Adipocyte (in vitro differentiated cells): ENCODE measurements around the gene PBX1.

ENCODE experiments used
- DNase-seq: peaks from one replicate; pipeline ENCODE4 v3.0.0-alpha.2; 2015; ENCODE audit warnings: low read depth
- H3K27me3 ChIP-seq: replicated peaks from 2 replicates; pipeline ENCODE4 v1.7.0; 2013; ENCODE audit warnings: mild to moderate bottlenecking, low read length, moderate library complexity; ENCODE audit not compliant: control insufficient read depth, insufficient read depth
- H3K36me3 ChIP-seq: 2 replicates; pipeline ENCODE4 v1.7.0; 2013; ENCODE audit warnings: low read length, mild to moderate bottlenecking, moderate library complexity; ENCODE audit not compliant: control insufficient read depth, insufficient read depth, severe bottlenecking
- H3K4me1 ChIP-seq: 2 replicates; pipeline ENCODE4 v1.7.0; 2013; ENCODE audit warnings: mild to moderate bottlenecking, low read length, moderate library complexity; ENCODE audit not compliant: control insufficient read depth, insufficient read depth
- H3K4me3 ChIP-seq: 2 replicates; pipeline ENCODE4 v1.7.0; 2013; ENCODE audit warnings: mild to moderate bottlenecking, low read length, moderate library complexity
- H3K9ac ChIP-seq: 2 replicates; pipeline ENCODE4 v1.7.0; 2013; ENCODE audit warnings: mild to moderate bottlenecking, low read length, moderate library complexity
- H3K9me3 ChIP-seq: 2 replicates; pipeline ENCODE4 v1.7.0; 2013; ENCODE audit warnings: mild to moderate bottlenecking, low read length, moderate library complexity; ENCODE audit not compliant: control insufficient read depth

The PBX1 gene

GRCh38 chr1:164757625-164758024 lies 198.6 kb downstream of the PBX1 start:
- no peak overlapping the region for H3K4me3 ChIP-seq
- DNase-seq, result no peak
- H3K9me3 ChIP-seq, result peaks cover 3% of the 10 kb centered on the region
- H3K27me3 ChIP-seq, result no peaks in the 10 kb centered on the region
- H3K9ac ChIP-seq, result no peak overlapping the region
- H3K4me1 ChIP-seq, result peaks cover 41% of the 10 kb centered on the region
- no peaks in the 10 kb centered on the region for H3K36me3 ChIP-seq

- no peak for DNase-seq
- H3K9me3 ChIP-seq, result peaks cover 3% of the 10 kb centered on the region
- no peaks in the 10 kb centered on the region for H3K27me3 ChIP-seq
- no peak overlapping the region for H3K4me3 ChIP-seq
- H3K36me3 ChIP-seq, result no peaks in the 10 kb centered on the region
- H3K9ac ChIP-seq, result no peak overlapping the region
- peaks cover 25% of the 10 kb centered on the region for H3K4me1 ChIP-seq
Measured at GRCh38 chr1:164759144-164759920, 200.3 kb downstream of the PBX1 start.

GRCh38 chr1:164759979-164760469 lies 201.0 kb downstream of the PBX1 start:
- Histone ChIP-seq H3K36me3 (no peaks in the 10 kb centered on the region), H3K9me3 (peaks cover 3% of the 10 kb centered on the region), H3K9ac (no peak overlapping the region)

GRCh38 chr1:164760569-164760968 lies 201.6 kb downstream of the PBX1 start:
- peak overlapping the region; percentile 33 for H3K9ac ChIP-seq
- peaks cover 3% of the 10 kb centered on the region for H3K9me3 ChIP-seq
- DNase-seq, result no peak
- H3K4me1 ChIP-seq, result peaks cover 27% of the 10 kb centered on the region
- H3K36me3 ChIP-seq, result no peaks in the 10 kb centered on the region
- peak overlapping the region; percentile 42 for H3K4me3 ChIP-seq
- H3K27me3 ChIP-seq, result no peaks in the 10 kb centered on the region

More at GRCh38 chr1:164759979-164760469, 201.0 kb downstream of the PBX1 start:
- DNase-seq, result no peak
- Histone ChIP-seq H3K4me1 (peaks cover 25% of the 10 kb centered on the region), H3K4me3 (no peak overlapping the region), H3K27me3 (no peaks in the 10 kb centered on the region)

- Histone ChIP-seq H3K4me1 (peaks cover 30% of the 10 kb centered on the region), H3K9me3 (peaks cover 3% of the 10 kb centered on the region), H3K9ac (peak overlapping the region; percentile 33), H3K27me3 (no peaks in the 10 kb centered on the region), H3K4me3 (peak overlapping the region; percentile 42), H3K36me3 (no peaks in the 10 kb centered on the region)
- no peak for DNase-seq
Measured at GRCh38 chr1:164761009-164761408, 202.0 kb downstream of the PBX1 start.

GRCh38 chr1:164763098-164763497 lies 204.1 kb downstream of the PBX1 start:
- H3K36me3 ChIP-seq, result no peaks in the 10 kb centered on the region

GRCh38 chr1:164764333-164764732 lies 205.3 kb downstream of the PBX1 start:
- peaks cover 62% of the 10 kb centered on the region for H3K4me1 ChIP-seq
- H3K36me3 ChIP-seq, result no peaks in the 10 kb centered on the region
- no peak overlapping the region for H3K9ac ChIP-seq
- no peak for DNase-seq
- no peaks in the 10 kb centered on the region for H3K27me3 ChIP-seq
- no peaks in the 10 kb centered on the region for H3K9me3 ChIP-seq
- H3K4me3 ChIP-seq, result no peak overlapping the region

More at GRCh38 chr1:164763098-164763497, 204.1 kb downstream of the PBX1 start:
- DNase-seq, result no peak
- H3K27me3 ChIP-seq, result no peaks in the 10 kb centered on the region
- H3K4me1 ChIP-seq, result peaks cover 49% of the 10 kb centered on the region
- H3K4me3 ChIP-seq, result no peak overlapping the region
- no peak overlapping the region for H3K9ac ChIP-seq
- H3K9me3 ChIP-seq, result no peaks in the 10 kb centered on the region

- peak overlapping the region; percentile 72 for H3K9ac ChIP-seq
- H3K27me3 ChIP-seq, result no peaks in the 10 kb centered on the region
- peaks cover 68% of the 10 kb centered on the region for H3K4me1 ChIP-seq
- no peaks in the 10 kb centered on the region for H3K36me3 ChIP-seq
- H3K9me3 ChIP-seq, result no peaks in the 10 kb centered on the region
- DNase-seq, result peak; percentile 82
- no peak overlapping the region for H3K4me3 ChIP-seq
Measured at GRCh38 chr1:164765557-164765956, 206.6 kb downstream of the PBX1 start.

GRCh38 chr1:164765992-164766720 lies 207.2 kb downstream of the PBX1 start:
- no peak for DNase-seq
- Histone ChIP-seq H3K4me3 (no peak overlapping the region), H3K9me3 (no peaks in the 10 kb centered on the region)

GRCh38 chr1:164767752-164768402 lies 208.9 kb downstream of the PBX1 start:
- DNase-seq, result peak; percentile 52
- Histone ChIP-seq H3K4me1 (peaks cover 86% of the 10 kb centered on the region), H3K36me3 (no peaks in the 10 kb centered on the region), H3K4me3 (peak overlapping the region; percentile 39), H3K9me3 (no peaks in the 10 kb centered on the region), H3K9ac (peak overlapping the region; percentile 87), H3K27me3 (no peaks in the 10 kb centered on the region)

More at GRCh38 chr1:164765992-164766720, 207.2 kb downstream of the PBX1 start:
- no peaks in the 10 kb centered on the region for H3K36me3 ChIP-seq
- peak overlapping the region; percentile 72 for H3K9ac ChIP-seq
- no peaks in the 10 kb centered on the region for H3K27me3 ChIP-seq
- peaks cover 68% of the 10 kb centered on the region for H3K4me1 ChIP-seq

- H3K27me3 ChIP-seq, result no peaks in the 10 kb centered on the region
Measured at GRCh38 chr1:164768619-164769018, 209.6 kb downstream of the PBX1 start.

More at GRCh38 chr1:164768619-164769018, 209.6 kb downstream of the PBX1 start:
- peak overlapping the region; percentile 39 for H3K4me3 ChIP-seq
- H3K4me1 ChIP-seq, result peaks cover 90% of the 10 kb centered on the region
- H3K9ac ChIP-seq, result peak overlapping the region; percentile 87
- no peaks in the 10 kb centered on the region for H3K36me3 ChIP-seq
- no peaks in the 10 kb centered on the region for H3K9me3 ChIP-seq
- DNase-seq, result no peak
